HG03045 (cell line): ENCODE results near the gene CPLANE1.
A peak's percentile ranks its signal among the peaks of the same experiment; 100 is the strongest.
"Not testable (repeated sequence)": the region's sequence is repeated elsewhere in the genome, so short reads cannot be mapped to it uniquely, and the experiment has no call there.

ENCODE experiments used
- ATAC-seq: cut with Tn5 transposase; IDR thresholded peaks from one replicate; pipeline ENCODE4 v1.9.1; 2021; ENCODE audit warnings: mild to moderate bottlenecking, moderate library complexity; ENCODE audit not compliant: unreplicated experiment

Gene CPLANE1

DNA sequence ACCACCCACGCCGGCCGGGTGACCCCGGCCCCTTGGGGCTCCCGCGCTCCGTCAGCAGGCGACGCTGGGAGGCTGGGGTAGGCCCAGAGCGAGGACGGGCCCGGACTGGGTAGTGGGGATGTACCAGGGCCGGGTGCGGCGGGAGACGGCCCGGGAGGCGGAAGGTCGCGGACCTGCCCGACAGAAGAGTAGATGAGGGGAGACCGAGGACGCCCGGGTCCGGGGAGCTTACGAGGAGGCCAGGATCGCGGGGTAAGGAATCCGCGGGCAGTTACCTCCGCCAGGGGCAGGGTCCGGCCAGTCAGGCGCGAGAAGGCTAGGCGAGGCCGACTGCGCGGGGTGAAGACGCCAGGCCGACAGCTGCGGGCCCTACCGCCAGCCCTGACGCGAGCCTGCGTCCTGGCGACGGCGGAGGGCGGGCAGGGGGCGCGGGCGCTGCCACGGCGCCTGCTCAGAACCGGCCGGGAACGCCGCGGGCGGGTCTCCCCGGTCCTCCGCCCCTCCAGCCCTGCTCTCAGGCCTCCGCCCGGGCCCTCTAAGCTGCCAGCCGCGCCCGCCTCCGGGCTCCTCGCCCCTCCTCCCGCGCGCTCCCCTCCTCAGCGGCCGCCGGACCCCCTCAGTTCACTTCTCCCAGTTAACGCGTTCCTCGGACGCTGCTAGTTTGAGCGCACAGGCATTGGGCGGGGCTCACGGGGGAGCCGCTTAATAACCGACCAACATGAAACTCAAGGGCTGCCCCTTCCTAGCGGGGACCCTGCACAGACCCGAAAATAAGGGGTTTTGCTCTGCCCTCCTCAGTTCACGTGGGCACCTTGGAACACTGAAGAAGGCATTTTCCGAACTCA is at the start of gene CPLANE1:
CPLANE1 (minus strand) TSS at position 407 of the 845 bp plus-strand sequence. CDS start 1,678 bp downstream, outside the sequence.
- peak; percentile 92 for ATAC-seq

DNA sequence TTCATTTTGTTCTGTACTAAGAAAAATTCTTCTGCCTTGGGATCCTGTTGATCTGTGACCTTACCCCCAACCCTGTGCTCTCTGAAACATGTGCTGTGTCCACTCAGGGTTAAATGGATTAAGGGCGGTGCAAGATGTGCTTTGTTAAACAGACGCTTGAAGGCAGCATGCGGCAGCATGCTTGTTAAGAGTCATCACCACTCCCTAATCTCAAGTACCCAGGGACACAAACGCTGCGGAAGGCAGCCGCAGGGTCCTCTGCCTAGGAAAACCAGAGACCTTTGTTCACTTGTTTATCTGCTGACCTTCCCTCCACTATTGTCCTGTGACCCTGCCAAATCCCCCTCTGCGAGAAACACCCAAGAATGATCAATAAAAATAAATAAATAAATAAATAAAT is 47.1 kb upstream of the CPLANE1 start:
- ATAC-seq: not testable (repeated sequence)

DNA sequence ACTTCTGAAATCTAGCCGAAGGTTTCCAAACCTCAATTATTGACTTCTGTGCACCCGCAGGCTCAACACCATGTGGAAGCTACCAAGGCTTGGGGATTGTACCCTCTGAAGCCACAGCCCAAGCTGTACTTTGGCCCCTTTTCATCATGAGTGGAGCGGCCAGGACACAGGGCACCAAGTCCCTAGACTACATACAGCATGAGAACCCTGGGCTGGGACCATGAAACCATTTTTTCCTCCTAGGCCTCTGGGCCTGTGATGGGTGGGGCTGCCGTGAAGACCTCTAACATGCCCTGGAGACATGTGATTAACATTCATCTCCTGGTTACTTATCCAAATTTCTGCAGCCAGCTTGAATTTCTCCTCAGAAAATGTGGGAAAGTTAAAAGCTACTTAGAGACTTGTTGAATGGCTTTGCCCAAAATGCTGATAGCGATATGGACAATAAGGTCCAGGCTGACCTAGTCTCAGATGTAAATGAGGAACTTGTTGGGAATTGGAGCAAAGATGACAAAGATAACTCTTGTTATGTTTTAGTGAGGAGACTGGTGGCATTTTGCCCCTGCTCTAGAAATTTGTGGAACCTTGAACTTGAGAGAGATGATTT is 34.1 kb upstream of the CPLANE1 start:
- no peak for ATAC-seq

DNA sequence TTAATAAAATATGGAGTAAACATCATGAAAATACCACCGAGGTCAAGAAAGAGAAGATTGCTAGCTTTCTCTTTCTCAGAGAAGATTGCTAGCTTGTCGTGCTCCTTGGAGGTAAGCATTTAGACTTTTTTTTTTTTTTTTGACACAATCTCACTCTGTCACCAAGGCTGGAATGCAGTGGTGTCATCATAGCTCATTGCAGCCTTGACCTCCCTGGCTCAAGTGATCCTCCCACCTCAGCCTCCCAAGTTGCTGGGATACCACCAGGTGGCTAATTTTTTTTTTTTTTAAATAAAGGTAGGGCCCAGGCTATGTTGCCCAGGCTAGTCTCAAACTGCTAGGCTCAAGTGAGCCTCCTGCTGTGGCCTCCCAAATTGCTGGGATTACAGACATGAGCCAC is 26.3 kb upstream of the CPLANE1 start:
- no peak for ATAC-seq

DNA sequence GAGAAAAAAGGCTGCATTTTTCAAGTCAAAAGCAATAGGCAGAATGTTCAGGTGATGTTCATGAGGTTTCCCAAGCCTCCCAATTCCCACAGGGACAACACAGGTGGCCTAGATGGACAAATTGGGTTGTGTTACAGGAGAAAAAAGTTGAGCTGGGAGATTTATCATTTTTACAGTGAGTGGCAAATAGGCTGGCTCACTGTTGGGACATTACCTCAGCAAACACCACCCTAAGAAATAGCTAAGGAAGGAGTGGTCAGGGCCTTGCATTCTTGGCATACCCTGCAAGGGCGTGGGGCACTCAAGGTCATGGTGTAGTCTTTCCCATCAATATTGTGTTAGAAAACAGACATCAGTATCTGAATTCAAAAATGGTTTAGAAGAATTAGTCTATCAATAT is 23.3 kb upstream of the CPLANE1 start:
- no peak for ATAC-seq

DNA sequence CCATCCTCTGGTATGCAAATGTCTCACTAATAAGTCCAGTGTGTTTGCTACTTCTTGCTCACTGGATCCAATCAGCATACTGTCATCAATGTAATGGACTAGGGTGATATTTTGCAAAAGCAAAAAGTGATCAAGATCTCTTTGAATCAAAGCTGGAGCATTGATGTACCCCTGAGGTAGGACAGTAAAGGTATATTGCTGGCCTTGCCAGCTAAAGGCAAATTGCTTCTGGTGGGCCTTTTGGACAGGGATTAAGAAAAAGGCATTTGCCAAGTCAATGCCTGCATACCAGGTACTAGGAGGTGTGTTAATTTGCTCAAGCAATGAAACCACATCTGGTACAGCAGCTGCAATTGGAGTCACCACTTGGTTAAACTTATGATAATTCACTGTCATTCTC is 18.9 kb upstream of the CPLANE1 start:
- not testable (repeated sequence) for ATAC-seq

DNA sequence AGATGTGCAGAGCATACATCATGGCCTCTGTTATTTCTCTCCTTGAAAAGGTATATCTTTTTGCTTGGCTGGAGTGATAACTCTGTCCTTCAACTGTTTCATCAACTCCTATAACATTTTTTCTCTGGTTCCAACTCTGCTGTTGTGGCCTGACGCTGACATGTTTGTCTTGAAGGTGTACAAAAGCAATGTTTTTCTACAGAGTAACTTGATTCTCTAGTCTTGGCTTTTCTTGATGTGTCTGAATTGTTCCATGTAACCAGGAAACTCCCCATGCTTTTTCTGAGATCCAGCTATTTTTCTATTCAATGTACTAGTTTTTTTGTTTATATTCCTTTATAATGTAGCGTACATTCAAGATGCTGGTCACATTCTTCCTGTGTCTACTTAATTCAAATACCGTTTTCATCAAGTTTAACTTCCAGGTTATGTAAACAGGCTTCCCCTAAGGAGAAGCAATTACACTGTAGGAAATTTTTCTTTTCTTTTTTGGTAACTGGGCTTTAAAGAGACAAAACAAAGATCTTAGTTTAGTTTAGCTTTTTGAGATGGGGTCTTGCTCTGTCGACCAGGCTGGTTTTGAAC is 6.7 kb upstream of the CPLANE1 start:
- ATAC-seq: no peak

DNA sequence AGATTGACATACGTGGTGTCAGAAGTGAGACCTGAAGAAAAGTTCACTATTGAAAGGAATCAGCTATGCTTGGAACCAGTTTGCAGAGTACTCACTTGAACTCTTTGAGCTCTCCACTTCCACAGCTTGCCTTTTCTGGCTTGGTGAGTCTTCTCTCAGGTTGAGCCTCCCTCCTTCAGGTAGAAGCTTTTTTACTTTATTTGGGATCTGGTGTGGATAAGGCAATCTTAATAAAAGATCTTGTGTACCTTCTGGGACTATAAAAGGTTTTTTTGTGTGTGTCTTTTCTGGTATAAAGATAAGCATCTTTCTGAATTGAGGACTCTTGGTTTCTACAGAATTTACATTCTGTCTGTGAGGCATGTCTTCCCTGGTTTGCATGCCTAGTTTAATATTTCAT is 5.4 kb upstream of the CPLANE1 start:
- ATAC-seq: no peak

DNA sequence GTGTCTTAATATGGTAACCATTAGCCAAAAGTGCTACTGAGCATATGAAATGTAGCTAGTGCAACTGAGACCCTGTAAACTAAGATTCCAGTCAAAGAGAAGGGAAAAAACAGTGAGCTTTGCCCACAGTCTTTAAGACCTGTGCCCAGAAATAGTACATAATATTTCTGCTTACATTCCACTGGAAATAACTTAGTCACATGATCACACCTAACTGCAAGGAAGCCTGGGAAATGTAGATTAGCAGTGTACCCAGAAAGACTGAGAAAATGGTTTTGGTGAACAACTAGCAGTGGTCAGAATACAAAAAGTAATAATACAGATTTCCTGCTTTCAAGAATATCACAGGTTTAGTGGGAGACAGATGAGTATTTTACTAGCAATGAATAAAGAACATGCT is 2.5 kb upstream of the CPLANE1 start:
- ATAC-seq: no peak

DNA sequence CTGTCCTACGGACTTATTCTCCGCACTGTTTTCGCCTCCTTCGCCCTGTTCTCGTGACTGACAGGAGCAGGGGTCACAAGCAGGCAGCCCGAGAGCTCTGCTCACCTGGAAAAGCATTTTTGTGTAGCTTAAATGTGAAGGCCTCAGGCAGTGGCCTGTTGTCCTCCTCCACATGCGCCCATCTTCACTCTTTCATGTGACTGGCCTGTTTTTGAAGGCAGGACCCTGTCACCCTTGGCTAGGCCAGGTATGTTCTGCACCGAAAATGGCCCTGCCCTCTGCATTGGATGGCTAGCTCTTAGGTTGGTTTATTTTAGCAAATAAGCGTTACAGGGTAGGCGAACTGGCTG is 614 bp upstream of the CPLANE1 start:
- no peak for ATAC-seq

DNA sequence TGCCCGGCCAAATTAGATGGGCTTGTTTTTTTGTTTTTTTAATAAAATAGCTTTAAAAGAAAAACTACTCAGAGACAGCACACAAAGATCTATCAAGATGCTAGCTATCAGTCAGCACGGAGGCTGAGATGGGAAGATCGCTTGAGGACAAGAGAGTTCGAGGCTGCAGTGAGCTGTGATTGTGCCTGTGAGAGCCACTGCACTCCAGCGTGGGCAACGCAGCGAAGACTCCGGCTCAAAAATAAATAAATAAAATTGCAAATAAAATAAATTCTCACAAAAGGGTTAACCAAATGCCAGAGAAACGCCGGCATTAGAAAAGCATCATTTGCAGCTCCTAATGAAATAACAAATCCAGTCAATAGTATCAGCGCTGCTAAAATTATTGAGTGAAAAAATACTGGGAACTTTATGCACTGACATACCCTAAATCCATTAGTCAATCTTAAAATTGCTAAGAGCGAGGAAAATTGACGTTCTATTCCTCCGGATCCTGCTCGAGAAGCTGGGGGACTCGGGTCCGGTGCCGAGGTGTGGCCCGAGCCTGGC is 681 bp downstream of the CPLANE1 start:
- no peak for ATAC-seq

DNA sequence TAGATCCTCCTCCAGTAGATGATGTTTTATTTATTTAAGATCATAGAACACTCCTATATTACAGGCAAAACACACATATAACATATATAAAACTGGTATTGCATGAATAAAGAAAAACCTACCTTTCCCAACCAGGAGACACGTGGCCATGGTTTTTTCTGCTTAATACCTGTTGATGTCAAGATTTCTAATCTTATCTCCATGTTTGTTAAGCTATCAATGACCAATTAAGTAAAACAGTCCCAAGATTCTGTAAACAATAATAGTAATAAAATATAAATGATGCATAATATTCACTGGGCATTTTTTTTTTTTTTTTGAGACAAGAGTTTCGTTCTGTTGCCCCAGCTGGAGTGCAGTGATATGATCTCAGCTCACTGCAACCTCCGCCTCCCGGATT is 1.7 kb downstream of the CPLANE1 start:
- ATAC-seq: no peak

DNA sequence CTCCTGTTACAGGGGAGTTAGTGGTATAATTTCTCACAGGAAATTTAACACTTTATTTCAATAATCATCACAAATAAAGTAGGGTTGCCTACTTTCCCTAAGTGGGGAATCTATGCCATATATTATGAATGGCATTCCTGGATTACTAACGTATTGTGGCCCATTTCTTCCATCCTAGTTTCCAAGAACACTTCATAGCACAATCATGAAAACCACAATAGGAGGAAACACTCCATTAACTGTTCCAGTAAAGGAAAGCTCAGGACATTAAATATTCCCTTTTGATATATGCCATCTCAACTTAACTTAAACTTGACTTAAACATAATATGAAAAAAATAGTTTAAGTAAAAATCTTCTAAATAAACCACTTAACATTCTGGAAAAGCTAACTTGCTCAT is 2.1 kb downstream of the CPLANE1 start:
- ATAC-seq: no peak

DNA sequence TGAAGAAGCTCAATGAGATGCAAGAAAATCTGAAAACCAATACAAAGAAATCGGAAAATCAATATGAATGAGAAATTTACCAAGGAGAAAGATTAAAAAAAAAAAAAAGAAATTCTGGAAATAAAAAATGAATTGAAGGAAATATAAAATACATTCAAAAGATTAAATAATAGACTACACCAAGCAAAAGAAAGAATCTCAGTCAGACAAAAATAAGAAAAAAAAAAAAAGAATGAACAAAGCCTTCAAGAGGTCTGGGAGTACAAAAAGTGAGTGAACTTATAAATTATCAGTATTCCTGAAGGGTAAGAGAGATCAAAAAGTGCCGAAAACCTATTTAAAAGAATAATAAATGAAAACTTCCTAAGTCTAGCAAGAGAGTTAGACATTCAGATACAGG is 14.9 kb downstream of the CPLANE1 start:
- ATAC-seq: no peak

DNA sequence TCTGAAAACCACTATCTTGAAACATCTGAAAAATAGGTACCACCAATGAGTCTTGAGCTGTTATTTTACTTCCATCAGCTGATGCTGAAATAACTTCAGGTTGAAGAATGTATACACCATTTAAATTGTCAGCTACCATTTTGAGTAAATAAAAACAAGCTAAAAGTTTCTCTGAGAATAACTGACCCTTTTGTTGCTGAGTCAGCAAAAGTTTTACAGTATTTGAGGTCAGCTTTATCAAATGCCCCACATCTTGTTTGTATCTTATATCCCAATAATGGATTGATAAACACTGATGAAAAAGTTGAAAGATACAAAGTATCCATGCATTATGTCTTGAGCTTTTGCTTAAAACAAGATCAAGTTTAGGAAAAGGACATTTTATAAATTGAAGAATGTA is 22.8 kb downstream of the CPLANE1 start:
- ATAC-seq: no peak

DNA sequence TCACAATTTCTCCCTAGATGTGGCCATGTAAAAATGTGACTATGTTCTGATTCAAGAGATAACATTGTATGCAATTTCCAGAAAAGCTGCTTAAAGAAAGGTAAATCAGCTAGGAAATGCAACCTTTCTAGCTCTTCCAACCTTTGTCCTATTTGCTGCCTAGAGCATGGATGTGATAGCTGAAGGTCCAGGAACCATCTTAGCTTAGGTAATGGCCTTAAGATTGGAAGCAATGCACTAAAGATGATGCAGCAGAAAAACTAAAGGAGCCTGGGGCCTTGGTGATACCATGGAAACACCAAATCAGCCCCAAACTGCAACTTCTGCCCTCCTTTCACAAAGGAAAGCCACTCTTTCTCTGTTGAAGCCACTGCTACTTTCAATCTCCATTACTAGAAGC is 27.0 kb downstream of the CPLANE1 start:
- ATAC-seq: no peak

DNA sequence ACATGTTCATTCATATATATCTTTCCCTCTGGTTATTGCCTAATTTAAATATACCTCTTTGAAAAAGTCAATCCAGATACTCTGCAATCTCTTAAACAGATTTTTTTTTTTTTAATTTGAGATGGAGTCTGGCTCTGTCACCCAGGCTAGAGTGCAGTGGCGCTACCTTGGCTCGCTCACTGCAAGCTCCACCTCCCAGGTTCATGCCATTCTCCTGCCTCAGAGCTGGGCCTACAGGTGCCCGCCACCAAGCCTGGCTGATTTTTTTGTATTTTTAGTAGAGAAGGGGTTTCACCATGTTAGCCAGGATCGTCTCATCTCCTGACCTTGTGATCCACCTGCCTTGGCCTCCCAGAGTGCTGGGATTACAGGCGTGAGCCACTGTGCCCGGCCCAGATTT is 28.8 kb downstream of the CPLANE1 start:
- ATAC-seq: not testable (repeated sequence)

DNA sequence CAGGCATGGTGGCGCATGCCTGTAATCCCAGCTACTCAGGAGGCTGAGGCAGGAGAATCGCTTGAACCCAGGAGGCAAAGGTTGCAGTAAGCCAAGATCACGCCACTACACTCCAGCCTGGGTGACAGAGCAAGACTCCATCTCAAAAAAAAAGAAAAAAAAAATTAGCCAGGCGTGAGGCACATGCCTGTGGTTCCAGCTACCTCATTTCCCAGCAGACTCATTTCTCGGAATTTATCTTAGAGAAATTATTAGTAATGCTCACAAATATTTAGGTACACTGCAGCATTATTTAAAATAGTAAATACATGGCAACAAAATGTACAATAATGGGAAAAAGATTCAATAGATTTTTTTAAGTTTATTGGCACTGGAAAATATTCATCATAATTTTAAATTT is 29.8 kb downstream of the CPLANE1 start:
- not testable (repeated sequence) for ATAC-seq

DNA sequence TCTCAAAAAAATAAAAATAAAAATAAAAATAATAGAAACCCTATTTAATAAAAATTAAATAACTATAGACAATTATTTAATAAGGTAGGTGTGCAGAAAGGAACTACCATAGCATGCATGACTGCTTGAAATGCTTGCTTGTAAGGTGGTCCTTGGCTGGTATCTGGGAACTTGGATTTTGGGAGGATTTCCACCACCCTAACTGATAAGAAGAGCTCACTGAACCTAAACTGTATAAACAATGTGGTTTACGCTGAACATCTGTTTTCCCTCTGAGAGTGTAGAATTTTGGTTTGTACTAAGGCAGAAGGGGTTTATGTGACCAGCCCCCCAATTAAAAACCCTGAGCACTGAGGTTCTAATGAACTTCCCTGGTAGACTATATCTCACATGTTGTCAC is 31.2 kb downstream of the CPLANE1 start:
- no peak for ATAC-seq

DNA sequence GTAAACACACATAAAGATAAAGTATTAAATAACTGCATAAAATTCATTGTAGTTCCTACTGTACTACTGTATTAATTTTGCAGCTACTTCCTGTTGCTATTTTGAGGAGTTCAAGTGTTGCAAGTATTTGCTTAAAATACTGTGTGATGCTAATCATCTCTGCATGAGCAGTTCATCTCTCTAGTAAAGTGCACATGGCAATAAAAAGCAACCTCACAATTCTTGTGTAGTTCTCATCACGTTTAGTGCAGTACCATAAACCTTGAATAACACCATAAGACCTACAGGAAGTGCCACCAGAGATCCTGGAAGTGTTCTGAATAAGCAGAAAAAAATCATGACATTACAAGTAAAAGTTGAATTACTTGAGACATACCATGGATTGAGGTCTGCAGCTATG is 34.6 kb downstream of the CPLANE1 start:
- no peak for ATAC-seq

DNA sequence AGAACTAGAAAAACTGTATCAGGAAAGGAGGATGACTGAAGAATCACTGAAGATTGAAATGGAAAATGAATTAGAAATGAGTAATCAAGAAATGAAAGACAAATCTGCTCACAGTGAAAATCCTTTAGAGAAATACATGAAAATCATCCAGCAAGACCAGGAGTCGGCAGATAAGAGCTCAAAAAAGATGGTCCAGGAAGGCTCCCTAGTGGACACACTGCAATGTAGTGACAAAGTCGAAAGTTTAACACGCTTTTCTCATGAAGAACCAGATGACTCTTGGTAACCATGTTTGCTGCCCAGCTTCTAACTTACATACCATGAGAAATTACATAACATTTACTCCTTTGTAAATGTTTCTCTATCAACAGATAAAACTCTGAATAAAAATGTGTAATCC is 37.1 kb downstream of the CPLANE1 start:
- no peak for ATAC-seq

DNA sequence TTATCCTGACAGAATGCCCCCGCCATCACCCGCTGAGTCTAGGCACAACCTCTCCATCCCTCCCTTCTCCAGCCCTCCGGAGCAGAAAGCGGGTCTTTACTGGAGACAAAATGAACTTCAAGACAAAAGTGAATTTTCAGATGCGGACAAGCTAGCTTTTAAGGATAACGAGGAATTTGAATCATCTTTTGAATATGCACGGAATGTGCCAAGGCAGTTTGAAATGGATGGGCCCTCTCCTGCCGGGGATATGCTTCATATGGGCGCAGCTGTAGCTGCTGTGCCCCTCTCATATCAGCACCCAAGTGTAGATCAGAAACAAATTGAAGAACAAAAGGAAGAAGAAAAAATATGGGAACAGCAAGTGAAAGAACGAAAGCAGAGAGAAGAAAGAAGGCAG is 37.5 kb downstream of the CPLANE1 start:
- no peak for ATAC-seq
